HPDE6-E6E7 (cell line): ENCODE data around the gene ASTN2.
A peak's percentile ranks its signal among the peaks of the same experiment; 100 is the strongest.
"Not testable (repeated sequence)": the region's sequence is repeated elsewhere in the genome, so short reads cannot be mapped to it uniquely, and the experiment has no call there.

Experiments used
- DNase-seq: peaks from one replicate; pipeline ENCODE4 v3.0.0; 2011; ENCODE audit warnings: missing footprints; ENCODE audit errors: extremely low spot score

ASTN2 gene

DNA sequence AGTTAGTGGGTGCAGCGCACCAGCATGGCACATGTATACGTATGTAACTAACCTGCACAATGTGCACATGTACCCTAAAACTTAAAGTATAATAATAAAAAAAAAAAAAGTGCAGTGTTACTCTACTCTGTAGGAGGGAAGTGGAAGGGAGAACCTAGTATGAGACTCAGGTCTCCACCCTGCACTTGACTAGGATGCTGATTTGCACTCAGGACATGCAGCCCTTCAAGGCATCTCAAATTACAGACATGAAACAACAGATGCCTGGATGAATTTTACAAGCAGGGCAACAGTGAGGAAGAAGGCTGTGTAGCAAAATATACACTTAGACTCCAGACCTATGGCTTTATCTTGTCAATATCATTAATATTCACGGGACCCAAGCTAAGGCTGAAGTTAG, 711.2 kb downstream of the ASTN2 start:
- no peak for DNase-seq

GRCh38 chr9:116701940-116702642, 712.8 kb downstream of the ASTN2 start:
- DNase-seq: no peak

DNA sequence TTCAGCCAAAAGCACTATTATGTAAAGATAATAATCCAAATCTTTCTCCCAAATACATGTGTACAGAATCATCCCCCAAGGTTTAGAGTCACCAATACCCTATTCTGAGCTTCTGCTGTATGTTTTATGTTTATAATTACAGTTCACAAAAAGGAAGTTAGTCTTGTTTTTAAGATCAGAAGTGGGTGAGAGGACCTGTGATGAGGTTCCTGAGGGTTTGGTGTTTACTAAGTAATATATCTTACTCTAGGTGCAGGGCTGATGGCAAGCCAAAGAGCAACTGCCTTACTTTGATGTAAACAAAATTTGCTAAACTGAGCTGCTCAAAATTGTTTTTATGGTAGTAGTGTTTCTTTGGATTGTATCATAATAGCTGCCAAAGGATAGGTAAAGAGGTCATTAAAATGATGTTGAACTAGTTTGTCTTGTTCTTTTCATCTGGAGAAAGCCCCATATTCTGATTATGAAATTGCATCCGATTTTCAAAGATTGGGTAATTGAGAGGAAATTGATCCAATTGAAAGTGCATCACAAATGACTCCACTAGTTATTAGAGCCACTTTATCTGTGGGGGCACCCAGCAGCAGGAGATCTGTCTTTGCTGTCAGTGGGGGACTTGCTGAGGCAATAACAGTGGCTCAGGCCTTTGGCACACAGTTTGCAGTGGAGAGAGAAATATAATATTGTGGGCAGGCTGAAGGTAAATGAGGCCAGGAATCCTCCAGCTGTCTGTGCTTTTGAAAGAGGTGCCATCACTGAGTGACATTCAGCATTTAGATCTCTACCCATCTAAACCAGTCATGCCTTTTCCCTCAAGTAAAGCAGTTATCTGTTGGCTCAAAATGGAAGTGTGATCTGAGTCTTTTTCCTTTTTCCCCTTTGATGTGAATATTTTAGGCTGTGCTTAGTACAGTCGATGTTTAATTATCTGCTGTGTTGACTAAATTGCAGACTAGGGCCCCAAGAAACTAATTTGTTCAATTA, 713.7 kb downstream of the ASTN2 start:
- no peak for DNase-seq

- no peak for DNase-seq
Observed at GRCh38 chr9:116700279-116700678, 714.6 kb downstream of the ASTN2 start.

GRCh38 chr9:116697887-116698286, 717.0 kb downstream of the ASTN2 start:
- DNase-seq: no peak

DNA sequence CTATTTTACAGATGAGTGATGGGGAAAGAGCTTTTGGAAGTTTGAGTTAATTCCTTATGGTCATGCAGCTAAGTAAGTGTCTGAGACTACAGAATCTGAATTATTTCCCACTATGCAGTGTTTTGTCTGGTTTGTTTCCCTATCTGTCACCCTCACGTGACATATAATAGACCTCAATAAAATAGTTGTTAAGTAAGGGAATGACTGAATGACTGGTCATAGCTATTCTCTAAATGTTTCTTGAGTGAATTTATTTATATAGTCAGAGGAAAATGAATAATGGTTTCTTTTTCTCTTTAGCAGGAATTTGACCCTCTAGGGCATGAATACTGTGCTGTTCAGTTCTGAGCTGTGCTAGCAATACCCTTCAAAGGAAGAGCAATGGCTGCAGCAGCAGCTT, 717.5 kb downstream of the ASTN2 start:
- DNase-seq: no peak

DNA sequence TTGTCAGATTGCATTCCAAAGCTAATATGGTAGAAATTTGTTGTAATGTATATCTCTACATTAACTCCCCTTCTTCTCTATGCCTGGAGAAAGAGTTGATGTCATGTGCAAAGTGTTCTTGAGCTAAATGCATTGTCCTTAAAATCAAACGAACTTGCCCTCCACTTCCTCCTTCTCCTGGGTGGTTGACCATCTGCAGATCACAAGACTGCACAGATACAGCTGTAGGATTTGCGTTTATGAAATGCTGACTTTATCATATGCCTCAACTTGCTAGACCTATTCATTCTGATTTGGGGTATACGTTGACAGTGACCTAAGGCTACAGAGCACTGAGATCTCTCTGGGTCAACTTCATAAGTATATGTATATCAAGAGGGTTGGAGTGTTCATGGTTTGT, 719.4 kb downstream of the ASTN2 start:
- no peak for DNase-seq

DNA sequence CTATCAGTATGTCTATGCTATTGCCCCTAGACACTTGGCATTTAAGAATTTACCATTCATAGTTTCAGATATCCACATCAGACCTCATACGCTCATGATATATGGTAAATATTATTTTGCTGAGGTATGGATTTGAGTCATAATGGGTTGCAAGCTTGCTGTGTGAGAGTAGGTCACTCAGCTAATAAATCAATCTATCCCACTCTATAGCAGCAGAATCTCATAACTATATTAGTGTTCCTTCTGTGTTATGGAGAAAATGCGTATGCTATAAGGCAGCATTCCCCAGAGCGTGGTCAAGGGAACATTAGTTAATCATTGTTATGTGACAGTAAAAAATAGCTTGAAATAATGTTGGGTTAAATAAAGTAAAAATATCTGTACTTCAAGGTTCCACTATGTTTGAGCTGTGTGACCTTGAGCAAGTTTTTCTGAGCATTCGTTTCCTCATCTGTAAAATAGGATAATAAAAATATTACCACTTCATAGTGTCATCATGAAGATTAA, 720.0 kb downstream of the ASTN2 start:
- DNase-seq: no peak

- DNase-seq: peak; percentile 28
Observed at GRCh38 chr9:116693233-116693731, 721.6 kb downstream of the ASTN2 start.

- DNase-seq: no peak
Observed at GRCh38 chr9:116692616-116693015, 722.2 kb downstream of the ASTN2 start.

DNA sequence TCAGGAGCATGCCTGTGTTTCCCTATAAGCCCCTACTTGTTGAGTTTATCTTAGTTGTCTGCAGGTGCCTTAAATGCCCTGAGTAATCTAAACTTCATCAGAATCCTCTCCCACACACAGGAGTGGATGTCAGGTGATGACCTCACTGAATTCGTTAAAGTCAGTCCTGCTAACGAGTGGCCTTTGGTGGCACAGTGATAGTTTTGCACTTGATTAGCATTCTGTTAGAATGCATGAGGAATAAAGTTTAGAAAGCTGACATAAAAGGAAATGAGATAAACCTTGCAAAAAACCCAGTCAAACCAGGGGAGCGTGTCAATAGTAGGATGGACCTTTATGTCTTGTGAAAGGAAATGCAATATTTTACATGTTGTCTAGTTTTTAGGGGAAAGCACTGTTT, 723.2 kb downstream of the ASTN2 start:
- DNase-seq: no peak

GRCh38 chr9:116690805-116691204, 724.1 kb downstream of the ASTN2 start:
- not testable (repeated sequence) for DNase-seq

- no peak for DNase-seq
Observed at GRCh38 chr9:116689486-116690032, 725.3 kb downstream of the ASTN2 start.

GRCh38 chr9:116688806-116689485, 725.9 kb downstream of the ASTN2 start:
- no peak for DNase-seq

DNA sequence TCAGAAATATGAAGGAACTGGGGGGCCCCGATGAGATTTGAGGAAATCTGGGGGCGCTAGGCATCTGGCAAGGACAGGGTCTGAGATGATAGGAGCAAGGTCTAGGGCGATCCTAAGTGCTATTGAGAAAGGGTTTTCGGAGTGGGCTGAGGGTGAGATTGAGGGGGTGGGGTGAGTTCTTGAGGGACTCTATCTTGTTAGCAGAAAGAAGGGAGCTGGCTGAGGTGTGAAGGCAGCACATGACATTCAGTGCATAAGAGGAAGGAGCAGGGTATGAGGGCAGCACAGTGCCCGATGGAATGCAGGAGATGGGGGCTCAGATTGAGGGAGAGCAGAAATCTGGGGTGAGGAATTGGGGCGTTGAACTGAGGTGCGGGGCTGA, 727.1 kb downstream of the ASTN2 start:
- no peak for DNase-seq

GRCh38 chr9:116687074-116687753, 727.6 kb downstream of the ASTN2 start, which contains the start of gene TRIM32:
TRIM32 (plus strand) TSS chr9:116687305; CDS start chr9:116697743, 10,438 bp downstream.
- DNase-seq: peak; percentile 82

DNA sequence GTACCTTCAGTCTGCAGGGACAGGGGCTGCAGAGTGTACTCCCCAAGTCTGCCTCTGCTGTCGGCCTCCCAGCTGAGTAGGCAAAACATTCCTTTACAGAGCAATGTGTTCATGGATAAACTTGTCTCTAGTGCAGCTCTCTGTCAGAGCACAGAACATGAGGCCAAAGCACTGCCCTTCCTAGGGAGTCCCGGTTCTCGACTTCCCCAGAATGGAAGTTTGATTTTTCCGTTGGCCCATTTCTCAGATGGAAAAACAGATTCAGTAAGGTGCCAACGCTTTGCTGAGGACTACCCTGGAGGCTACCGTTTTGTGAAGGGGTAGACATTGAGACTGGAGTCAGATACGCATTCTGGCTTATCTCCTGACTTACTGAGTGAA, 728.2 kb downstream of the ASTN2 start:
- no peak for DNase-seq

- DNase-seq: no peak
Observed at GRCh38 chr9:116686135-116686534, 728.7 kb downstream of the ASTN2 start.

DNA sequence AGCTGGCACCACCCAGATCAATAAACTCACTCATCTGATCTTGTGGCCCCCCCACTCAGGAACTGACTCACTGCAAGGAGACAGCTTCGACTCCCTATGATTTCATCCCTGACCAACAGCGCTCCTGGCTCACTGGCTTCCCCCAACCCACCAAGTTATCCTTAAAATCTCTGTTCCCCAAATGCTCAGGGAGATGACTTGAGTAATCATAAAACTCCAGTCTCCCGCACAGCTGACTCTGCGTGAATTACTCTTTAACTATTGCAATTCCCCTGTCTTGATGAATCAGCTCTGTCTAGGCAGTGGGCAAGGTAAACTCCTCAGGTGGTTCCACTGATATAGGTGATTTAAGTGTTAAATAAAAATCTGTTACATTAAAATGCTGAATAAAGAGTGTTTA, 729.7 kb downstream of the ASTN2 start:
- no peak for DNase-seq

DNA sequence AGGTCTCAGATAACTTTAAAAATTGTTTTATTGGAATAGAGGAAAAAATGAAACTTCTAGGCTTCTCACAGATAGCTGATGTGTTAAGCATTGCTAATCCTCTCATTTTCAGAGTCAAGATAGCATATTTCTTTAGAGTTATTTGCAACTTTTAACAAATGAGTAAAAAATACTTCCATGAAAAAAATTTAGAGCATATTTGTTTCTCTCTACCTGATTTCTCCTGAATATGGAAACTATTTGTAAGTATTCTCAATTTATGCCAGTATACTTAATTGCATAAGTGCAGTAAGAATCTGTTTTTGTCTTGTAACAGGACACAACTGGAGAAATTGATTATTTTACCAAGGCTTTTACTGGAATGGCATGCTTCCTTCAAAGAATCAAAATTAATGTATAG, 731.3 kb downstream of the ASTN2 start:
- DNase-seq: no peak
